GDM1 (cell line): Measurements from ENCODE around the gene UNC79.

Experiments
- DNase-seq: peaks from one replicate; lab custom pipeline; 2025; lab: John Stamatoyannopoulos, UW

The UNC79 gene

GRCh38 chr14:93663317-93663716, 232.6 kb downstream of the UNC79 start:
- no peak for DNase-seq

GRCh38 chr14:93665169-93665568, 234.4 kb downstream of the UNC79 start:
- DNase-seq: no peak

DNA sequence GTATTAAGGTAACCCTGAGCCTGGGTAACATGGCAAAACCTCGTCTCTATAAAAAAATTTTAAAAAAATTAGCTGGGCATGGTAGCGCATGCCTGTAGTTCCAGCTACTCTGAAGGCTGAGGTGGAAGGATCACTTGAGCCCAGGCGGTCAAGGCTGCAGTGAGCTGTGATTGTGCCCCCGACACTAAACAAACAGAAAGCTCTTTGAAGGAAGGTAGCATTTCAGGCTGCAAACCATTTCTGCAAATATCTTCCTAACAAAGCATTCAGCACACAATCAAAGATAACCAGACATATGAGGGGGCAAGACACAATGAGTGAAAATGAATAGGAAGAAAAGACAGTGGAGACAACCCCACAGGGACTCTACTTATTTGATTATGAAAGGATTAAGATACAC, 238.9 kb downstream of the UNC79 start:
- no peak for DNase-seq

DNA sequence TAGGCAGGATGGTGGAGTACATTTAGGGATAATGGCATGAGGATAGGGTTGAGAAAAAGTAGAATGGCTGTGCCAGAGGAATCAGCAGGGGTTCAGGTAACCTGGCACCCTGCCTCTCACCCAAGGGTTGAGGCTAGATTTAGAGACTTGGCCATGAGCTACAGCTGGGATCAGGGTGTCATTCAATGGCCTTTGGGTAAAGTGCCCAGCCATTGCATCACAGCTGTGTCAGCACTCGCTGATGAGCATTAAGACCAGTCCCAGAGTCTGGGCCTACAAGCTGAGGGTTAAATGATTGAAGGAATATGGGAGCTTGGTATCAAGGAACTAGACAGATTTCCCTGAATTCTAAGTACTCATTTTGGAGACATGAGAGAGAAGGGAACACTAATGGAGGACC, 243.6 kb downstream of the UNC79 start:
- no peak for DNase-seq

DNA sequence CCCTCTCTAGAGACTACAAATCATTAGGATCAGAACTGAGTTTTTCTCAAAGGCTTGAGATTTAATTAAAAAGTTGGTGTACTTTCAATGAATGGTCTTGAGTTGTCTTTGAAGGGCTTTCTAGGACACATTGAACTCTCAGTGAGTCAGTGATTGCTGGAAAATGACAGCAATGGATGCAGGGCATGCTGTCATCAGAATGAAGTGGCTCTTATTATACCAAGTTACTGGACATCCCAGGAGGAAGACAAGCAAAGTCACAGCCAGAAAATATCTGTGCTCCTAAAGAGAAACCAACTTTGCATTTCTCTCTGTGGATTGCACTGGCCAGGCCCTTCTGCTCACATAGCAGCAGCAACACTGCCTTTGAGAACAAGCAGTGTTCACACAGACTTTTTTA, 244.9 kb downstream of the UNC79 start:
- DNase-seq: no peak

DNA sequence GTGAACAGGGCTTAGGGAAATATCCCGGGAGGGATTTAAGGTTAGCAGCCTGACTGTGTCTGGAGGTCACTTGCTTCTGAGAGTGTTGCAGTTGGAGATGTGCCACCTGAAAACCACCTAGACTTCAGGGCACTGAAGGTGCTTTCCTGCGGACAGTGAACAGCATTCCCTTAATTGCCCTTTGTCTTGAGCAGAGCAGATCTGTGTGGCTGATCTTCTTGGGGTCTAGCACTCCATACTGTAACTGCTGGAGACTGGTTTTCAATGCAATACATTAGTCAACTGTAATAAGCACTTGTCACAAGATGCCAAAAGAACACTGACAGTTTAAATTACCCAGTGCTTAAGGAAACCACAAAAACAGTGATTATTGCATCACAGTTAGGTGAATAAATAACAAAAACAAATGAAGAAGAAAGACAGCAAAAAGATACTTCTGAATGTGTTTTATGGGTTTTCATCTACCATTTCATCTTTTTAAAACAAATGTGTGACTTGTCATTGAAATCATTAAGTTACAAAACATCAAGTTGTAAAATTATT, 245.7 kb downstream of the UNC79 start:
- DNase-seq: no peak

DNA sequence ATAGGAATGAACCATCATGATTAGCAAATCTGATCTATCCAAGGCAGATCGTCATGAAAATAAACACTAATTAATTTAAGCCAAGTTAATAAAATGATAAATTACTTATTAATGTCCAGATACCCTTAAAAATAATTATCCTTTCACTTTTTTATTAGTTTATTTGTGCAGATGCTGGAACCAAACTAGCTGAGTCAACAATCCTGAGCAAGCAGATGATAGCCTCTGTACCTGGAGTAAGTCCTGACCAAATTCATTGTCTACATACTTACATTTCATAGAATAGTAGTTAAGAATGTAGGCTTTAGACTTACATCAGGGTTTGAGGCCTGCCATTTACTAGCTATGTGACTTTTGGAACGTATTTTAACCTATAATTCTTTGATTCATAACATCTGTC, 251.7 kb downstream of the UNC79 start:
- no peak for DNase-seq

DNA sequence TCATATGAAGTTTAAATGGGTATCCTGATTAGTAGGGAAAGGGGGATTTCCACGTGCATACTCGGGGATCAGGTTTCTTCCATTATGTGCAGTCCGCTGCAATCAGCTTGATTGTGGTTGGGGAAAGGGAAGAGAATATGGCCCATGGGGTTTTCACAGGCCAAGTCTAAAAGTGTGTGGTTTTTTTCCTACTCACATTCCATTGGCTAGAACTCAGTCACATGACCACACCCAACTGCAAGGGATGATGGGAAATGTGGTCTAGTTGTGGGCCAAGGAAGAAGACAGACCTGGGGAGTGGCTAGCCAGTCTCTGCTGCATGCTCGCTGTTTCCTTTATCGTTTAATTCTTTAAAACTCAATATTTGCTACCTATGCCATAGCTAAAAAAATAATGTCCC, 252.5 kb downstream of the UNC79 start:
- no peak for DNase-seq

GRCh38 chr14:93685121-93685895, 254.6 kb downstream of the UNC79 start:
- no peak for DNase-seq

GRCh38 chr14:93686268-93686667, 255.5 kb downstream of the UNC79 start:
- DNase-seq: no peak

DNA sequence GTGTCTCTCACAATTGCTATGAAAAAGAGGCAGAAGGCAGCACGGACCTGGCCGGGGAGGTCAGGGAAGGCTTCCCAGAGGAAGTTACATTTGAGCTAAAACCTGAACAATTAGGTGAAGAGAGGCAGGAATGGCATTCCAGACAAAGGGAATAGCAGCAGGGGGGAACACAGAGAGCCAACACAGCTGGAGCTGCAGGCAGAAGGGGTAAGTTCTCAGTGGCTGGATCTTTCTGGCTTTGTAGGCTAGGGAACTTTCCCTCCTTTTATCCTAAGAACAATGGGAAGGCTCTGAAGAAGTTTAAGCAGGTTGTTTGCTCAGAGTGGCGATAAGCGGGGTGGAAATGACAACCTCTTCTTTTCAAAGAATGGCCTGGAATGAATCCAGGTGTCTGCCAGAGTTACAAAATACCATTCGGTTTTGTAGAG, 257.5 kb downstream of the UNC79 start:
- no peak for DNase-seq

DNA sequence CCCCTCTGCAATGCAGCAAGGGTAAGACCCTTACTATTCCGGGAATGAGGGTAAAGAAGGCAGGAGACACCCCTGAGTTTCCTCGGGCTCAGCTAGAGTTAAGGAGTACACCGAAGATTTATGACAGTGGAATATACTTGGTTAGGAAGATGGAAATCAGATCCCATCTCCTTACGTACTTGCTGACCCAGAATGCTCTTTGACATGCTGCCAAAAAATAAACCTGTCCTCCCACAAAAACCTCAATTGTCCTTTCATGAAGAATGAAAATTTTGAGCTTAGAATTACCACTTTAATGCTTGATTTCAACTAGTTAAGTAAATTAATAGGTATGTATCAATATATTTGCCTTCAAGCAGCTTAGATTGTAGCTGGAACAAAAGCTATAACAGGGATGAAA, 258.1 kb downstream of the UNC79 start:
- no peak for DNase-seq

DNA sequence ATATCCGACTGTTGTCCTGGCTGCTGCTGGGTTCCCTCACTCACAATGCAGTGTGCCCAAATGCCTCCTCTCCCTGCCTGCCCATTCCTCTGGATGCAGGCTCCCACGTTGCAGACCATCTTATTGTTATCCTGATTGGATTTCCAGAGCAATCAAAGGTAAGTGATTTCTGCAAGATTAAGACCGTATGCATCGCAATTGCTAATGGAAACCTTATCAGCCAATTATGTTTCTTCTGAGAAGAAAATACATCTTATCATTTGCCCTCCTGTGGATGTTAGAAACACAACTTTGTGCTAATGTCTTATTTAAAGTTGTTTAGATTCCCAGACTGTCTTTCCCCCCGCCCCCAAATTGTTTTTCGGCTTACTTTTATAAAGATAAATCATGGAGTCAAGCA, 259.4 kb downstream of the UNC79 start:
- no peak for DNase-seq

GRCh38 chr14:93691042-93691780, 260.5 kb downstream of the UNC79 start:
- no peak for DNase-seq

DNA sequence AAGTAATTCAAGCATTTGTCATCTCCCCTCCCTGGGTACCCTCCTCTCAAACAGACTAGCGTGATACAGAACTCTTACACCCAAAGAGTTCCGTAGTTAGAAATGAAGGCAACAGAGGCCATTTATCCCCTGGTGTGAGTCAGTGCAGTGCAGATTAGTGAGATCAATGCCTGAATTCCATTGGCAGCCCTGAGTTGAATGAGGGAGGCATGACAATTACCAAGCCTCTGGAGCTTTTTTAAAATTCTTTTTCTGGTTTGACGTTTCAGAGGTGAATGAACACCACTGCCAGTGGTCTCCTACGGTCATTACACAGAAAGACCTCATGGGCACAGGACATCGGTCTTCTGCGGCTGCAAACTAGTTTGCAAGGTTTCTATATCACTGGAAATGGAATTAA, 263.2 kb downstream of the UNC79 start:
- no peak for DNase-seq

GRCh38 chr14:93700928-93701327, 270.2 kb downstream of the UNC79 start:
- no peak for DNase-seq

DNA sequence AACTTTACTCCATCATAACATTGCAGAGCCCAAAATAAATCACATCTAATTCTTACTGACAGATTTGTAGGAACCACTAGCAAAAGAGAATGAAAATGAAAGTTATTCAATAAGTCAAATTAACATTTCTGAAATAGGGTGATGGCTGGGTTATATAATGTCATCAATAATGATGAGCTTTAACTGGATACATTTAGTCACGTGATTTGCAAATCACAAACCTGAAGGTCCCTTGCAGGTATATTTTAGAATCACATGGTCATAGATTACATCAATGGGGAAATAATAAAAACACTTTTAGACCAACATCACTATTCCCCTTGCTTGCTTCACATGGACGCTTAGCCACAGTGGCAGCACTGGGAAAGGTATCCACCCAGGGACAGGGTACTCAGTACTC, 270.8 kb downstream of the UNC79 start:
- DNase-seq: no peak

GRCh38 chr14:93702946-93703345, 272.2 kb downstream of the UNC79 start:
- no peak for DNase-seq

GRCh38 chr14:93703941-93704340, 273.2 kb downstream of the UNC79 start:
- DNase-seq: no peak

- no peak for DNase-seq
Measured at GRCh38 chr14:93705513-93706156, 274.9 kb downstream of the UNC79 start.

- DNase-seq: no peak
Measured at GRCh38 chr14:93706360-93706955, 275.7 kb downstream of the UNC79 start.

- no peak for DNase-seq
Measured at GRCh38 chr14:93707475-93707874, 276.7 kb downstream of the UNC79 start.
